Central memory CD4-positive, alpha-beta T cell (primary cell): ENCODE measurements around the gene MED29.
A peak's percentile ranks its signal among the peaks of the same experiment; 100 is the strongest.

Source experiments
- DNase-seq: peaks from one replicate; pipeline ENCODE4 v3.0.0; 2022
- total RNA-seq, 3 experiments: gene quantifications; one replicate each; lab custom pipeline; 2026; lab: John Stamatoyannopoulos, UW

Gene MED29
- total RNA-seq: 48.0 to 64.6 (median 51.1) reads per million in 3 experiments

GRCh38 chr19:39390751-39391437 lies at the start of gene MED29, which contains the start of gene PAF1:
Gene MED29 (plus strand): TSS chr19:39391378. CDS start chr19:39391423, 45 bp downstream.
Gene PAF1 (minus strand): TSS chr19:39391106. CDS start chr19:39390864, 242 bp downstream.
- DNase-seq: peak; percentile 100

GRCh38 chr19:39341719-39342604 lies 49.2 kb upstream of the MED29 start, which contains the start of gene SAMD4B:
Gene SAMD4B (plus strand): TSS chr19:39342421. CDS start chr19:39356894, 14,473 bp downstream.
- DNase-seq: peak; percentile 99

GRCh38 chr19:39342647-39343305 lies 48.4 kb upstream of the MED29 start:
- no peak for DNase-seq

- no peak for DNase-seq
Measured at GRCh38 chr19:39345956-39346355, 45.2 kb upstream of the MED29 start.

GRCh38 chr19:39347332-39348164 lies 43.6 kb upstream of the MED29 start:
- no peak for DNase-seq

GRCh38 chr19:39349326-39349725 lies 41.9 kb upstream of the MED29 start:
- no peak for DNase-seq

GRCh38 chr19:39350156-39350555 lies 41.0 kb upstream of the MED29 start:
- DNase-seq: no peak

- no peak for DNase-seq
Measured at GRCh38 chr19:39351537-39352064, 39.6 kb upstream of the MED29 start.

- DNase-seq: no peak
Measured at GRCh38 chr19:39352381-39353255, 38.6 kb upstream of the MED29 start.

GRCh38 chr19:39355253-39355652 lies 35.9 kb upstream of the MED29 start:
- no peak for DNase-seq

- no peak for DNase-seq
Measured at GRCh38 chr19:39356073-39356472, 35.1 kb upstream of the MED29 start.

GRCh38 chr19:39356647-39357046 lies 34.5 kb upstream of the MED29 start:
- no peak for DNase-seq

GRCh38 chr19:39359026-39359425 lies 32.2 kb upstream of the MED29 start:
- DNase-seq: no peak

- DNase-seq: no peak
Measured at GRCh38 chr19:39360599-39360998, 30.6 kb upstream of the MED29 start.

GRCh38 chr19:39362682-39363657 lies 28.2 kb upstream of the MED29 start:
- DNase-seq: no peak

GRCh38 chr19:39363901-39364457 lies 27.2 kb upstream of the MED29 start:
- no peak for DNase-seq

GRCh38 chr19:39365531-39365930 lies 25.6 kb upstream of the MED29 start:
- no peak for DNase-seq

- no peak for DNase-seq
Measured at GRCh38 chr19:39369200-39369599, 22.0 kb upstream of the MED29 start.

- no peak for DNase-seq
Measured at GRCh38 chr19:39370735-39371134, 20.4 kb upstream of the MED29 start.
